Measurements from ENCODE around the gene MTR. TPM values are rescaled to one million over a fixed set of nuclear protein-coding genes. Genes with fewer than 3 reads are reported as not detected.

Gene MTR
- total RNA-seq, 1 donor from 2014 or later, result 42.9 TPM

DNA sequence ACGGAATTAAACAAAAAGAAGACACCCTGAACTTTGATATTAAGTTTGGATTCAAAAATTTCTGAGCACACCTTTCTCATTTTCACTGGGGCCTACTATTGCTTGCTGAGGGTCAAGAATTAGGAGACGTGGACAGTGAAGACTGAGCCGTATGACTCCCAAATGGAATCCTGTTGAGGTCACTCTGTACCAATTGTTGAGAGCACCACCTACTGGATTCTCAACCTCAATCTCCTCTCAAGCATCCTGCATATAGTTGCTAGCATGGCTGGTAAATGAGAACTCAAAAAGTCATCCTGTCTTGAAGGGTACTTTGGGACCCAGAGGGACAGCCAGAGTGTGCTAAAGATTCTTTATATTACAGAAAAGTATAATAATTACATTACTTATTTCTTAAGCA lies 20.2 kb upstream of the MTR start:
- no peak for DNase-seq (ENCODE audit: low read depth, low spot score)
- Mint-ChIP-seq H3K9me3 (peaks cover 11% of the 10 kb centered on the region), H3K4me3 (no peak overlapping the region)

GRCh38 chr1:236779312-236779711 lies 15.8 kb upstream of the MTR start:
- Mint-ChIP-seq H3K4me1 (no peaks in the 10 kb centered on the region), H3K27me3 (ENCODE audit: low read depth) (peaks cover 13% of the 10 kb centered on the region), H3K4me3 (no peak overlapping the region), H3K36me3 (ENCODE audit: low read depth) (peaks cover 4% of the 10 kb centered on the region), H3K27ac (ENCODE audit: unreplicated experiment) (no peak overlapping the region), H3K9me3 (peaks cover 11% of the 10 kb centered on the region)
- DNase-seq (ENCODE audit: low read depth, low spot score), result no peak
- TF ChIP-seq CTCF (conservative IDR thresholded peaks at IDR 0.05), result no peak

More for the DNA sequence above, 20.2 kb upstream of the MTR start:
- Mint-ChIP-seq H3K36me3 (ENCODE audit: low read depth) (peaks cover 4% of the 10 kb centered on the region), H3K27me3 (ENCODE audit: low read depth) (peaks cover 2% of the 10 kb centered on the region), H3K4me1 (peaks cover 5% of the 10 kb centered on the region), H3K27ac (ENCODE audit: unreplicated experiment) (no peak overlapping the region)
- no peak for TF ChIP-seq CTCF (conservative IDR thresholded peaks at IDR 0.05)

- no peak for DNase-seq (ENCODE audit: low read depth, low spot score)
- no peak for TF ChIP-seq CTCF (conservative IDR thresholded peaks at IDR 0.05)
- H3K36me3 Mint-ChIP-seq (ENCODE audit: low read depth), result no peaks in the 10 kb centered on the region
- no peaks in the 10 kb centered on the region for H3K4me1 Mint-ChIP-seq
- no peak overlapping the region for H3K27ac Mint-ChIP-seq (ENCODE audit: unreplicated experiment)
- H3K9me3 Mint-ChIP-seq, result no peaks in the 10 kb centered on the region
- no peak overlapping the region for H3K4me3 Mint-ChIP-seq
- peaks cover 23% of the 10 kb centered on the region for H3K27me3 Mint-ChIP-seq (ENCODE audit: low read depth)
Observed at GRCh38 chr1:236785477-236785876, 9.6 kb upstream of the MTR start.

- no peaks in the 10 kb centered on the region for H3K9me3 Mint-ChIP-seq
- peaks cover 20% of the 10 kb centered on the region for H3K27me3 Mint-ChIP-seq (ENCODE audit: low read depth)
- no peak for TF ChIP-seq CTCF (conservative IDR thresholded peaks at IDR 0.05)
Observed at GRCh38 chr1:236786453-236786852, 8.6 kb upstream of the MTR start.

DNA sequence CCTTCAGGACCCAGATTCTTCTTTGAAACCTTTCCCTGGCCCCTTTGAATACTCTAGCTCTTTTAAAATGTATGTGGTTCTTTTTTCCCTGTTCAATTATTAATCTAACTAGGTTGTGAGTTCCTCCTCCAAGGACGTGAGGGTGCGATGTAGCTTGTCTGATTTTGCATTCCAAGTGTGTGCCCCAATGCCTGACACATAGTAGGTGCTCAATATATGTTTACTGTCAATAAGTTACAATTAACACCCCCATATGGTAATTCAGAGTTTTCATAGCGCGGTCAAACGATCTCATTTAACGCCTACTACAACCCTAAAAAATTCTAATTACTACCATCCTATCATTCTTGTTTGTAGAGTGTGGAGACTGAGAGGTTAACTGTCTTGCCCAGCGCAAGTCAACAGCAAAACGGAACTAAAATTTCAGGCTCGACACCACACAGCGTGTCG lies 482 bp upstream of the MTR start:
- no peak for TF ChIP-seq CTCF (conservative IDR thresholded peaks at IDR 0.05)
- Mint-ChIP-seq H3K4me1 (peaks cover 30% of the 10 kb centered on the region), H3K4me3 (peak overlapping the region; percentile 94), H3K27me3 (ENCODE audit: low read depth) (peaks cover 19% of the 10 kb centered on the region), H3K36me3 (ENCODE audit: low read depth) (no peaks in the 10 kb centered on the region), H3K27ac (ENCODE audit: unreplicated experiment) (peak overlapping the region; percentile 78), H3K9me3 (no peaks in the 10 kb centered on the region)
- no peak for DNase-seq (ENCODE audit: low read depth, low spot score)

More at GRCh38 chr1:236786453-236786852, 8.6 kb upstream of the MTR start:
- no peak overlapping the region for H3K4me3 Mint-ChIP-seq
- H3K27ac Mint-ChIP-seq (ENCODE audit: unreplicated experiment), result no peak overlapping the region
- no peaks in the 10 kb centered on the region for H3K4me1 Mint-ChIP-seq
- DNase-seq (ENCODE audit: low read depth, low spot score), result no peak
- H3K36me3 Mint-ChIP-seq (ENCODE audit: low read depth), result no peaks in the 10 kb centered on the region

Measured in neural crest cell (in vitro differentiated cells).